Vagina (tissue), 2 donors: ENCODE data around the gene C1QTNF2. TPM values are rescaled to one million over a fixed set of nuclear protein-coding genes. Genes with fewer than 3 reads are reported as not detected.

ENCODE experiments used
- DNase-seq, 2 donors: peaks; one replicate each; pipeline ENCODE4 v3.0.0-alpha.2; 2017; ENCODE audit errors: extremely low spot score in 2 of 2
- H3K27ac ChIP-seq: fragments of 200-600 bp; sonication (generic); one replicate; pipeline ENCODE4 v1.5.1; 2019
- H3K27me3 ChIP-seq: fragments of 200-600 bp; sonication (generic); one replicate; pipeline ENCODE4 v1.5.1; 2019
- H3K36me3 ChIP-seq, 2 donors: fragments of 200-600 bp; sonication (generic); one replicate each; pipeline ENCODE4 v1.5.1; 2017 to 2019
- H3K4me1 ChIP-seq: fragments of 200-600 bp; sonication (generic); one replicate; pipeline ENCODE4 v1.5.1; 2019
- H3K4me3 ChIP-seq, 2 donors: fragments of 200-600 bp; sonication (generic); 1 replicate in 1 of 2; 2 replicates in 1 of 2; pipeline ENCODE4 v1.5.1; 2016 to 2019
- H3K9me3 ChIP-seq: fragments of 200-600 bp; sonication (generic); one replicate; pipeline ENCODE4 v1.5.1; 2019
- POLR2A ChIP-seq, 2 donors: fragments of 450-650 bp; IDR thresholded peaks; one replicate each; pipeline ENCODE4 v1.6.1; 2017; ENCODE audit warnings: antibody characterized with exemption in 2 of 2, mild to moderate bottlenecking in 2 of 2, moderate library complexity in 2 of 2
- POLR2AphosphoS5 ChIP-seq, 2 donors: sonication (generic); formaldehyde crosslinking; IDR thresholded peaks; one replicate each; pipeline ENCODE4 v1.9.0; 2017; ENCODE audit warnings: antibody characterized with exemption in 2 of 2, mild to moderate bottlenecking in 2 of 2, low read depth in 1 of 2; ENCODE audit not compliant: insufficient read depth in 1 of 2
- intact Hi-C: fragments of 100-400 bp; cut with DNase I; formaldehyde crosslinking; loops from one replicate; pipeline ENCODE4 v1.15.1; 2023
- total RNA-seq: library from RNA; depleted of rRNA; stranded (reverse); fragments of >200 nt; gene quantifications from one replicate; pipeline ENCODE4 v1.2.3, GENCODE V29; 2016
- TF ChIP-seq, protein P1 (sequence below), 3 experiments: fragments of 450-650 bp in 2 of 3; fragments of 200-600 bp in 1 of 3; sonication (generic) in 1 of 3; IDR thresholded peaks; one replicate each; pipeline ENCODE4 v1.5.1; 2017 to 2019; ENCODE audit warnings: antibody characterized with exemption in 3 of 3, mild to moderate bottlenecking in 2 of 3, moderate library complexity in 2 of 3

Gene C1QTNF2
- total RNA-seq, 1 donor from 2014 or later = 1.7 TPM

DNA sequence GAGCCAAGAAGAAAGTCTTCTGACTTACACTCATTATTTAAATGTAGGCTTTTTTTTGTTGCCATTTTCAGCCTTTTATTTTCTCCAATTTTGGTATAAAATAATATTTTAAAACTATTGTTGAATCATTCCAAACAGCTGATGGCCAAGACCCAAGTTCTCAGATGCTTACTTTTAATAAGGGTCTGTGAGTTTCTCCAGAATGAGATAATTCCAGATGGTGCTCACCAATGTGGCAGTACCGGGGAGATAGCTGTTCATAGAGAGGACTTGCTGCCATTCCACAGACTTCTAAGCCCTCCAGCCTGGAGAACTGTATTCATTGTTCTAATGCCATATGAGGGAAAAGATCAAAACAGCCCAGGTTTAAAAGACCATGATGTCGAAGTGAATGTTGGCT is 5.3 kb upstream of the C1QTNF2 start:
- no peaks in the 10 kb centered on the region for H3K36me3 ChIP-seq
- H3K4me1 ChIP-seq = peaks cover 5% of the 10 kb centered on the region
- intact Hi-C loops = no loop called here
- no peak overlapping the region for H3K27ac ChIP-seq
- H3K9me3 ChIP-seq = no peaks in the 10 kb centered on the region
- H3K27me3 ChIP-seq = no peaks in the 10 kb centered on the region
- DNase-seq = no peak
- H3K4me3 ChIP-seq = no peak overlapping the region
- TF ChIP-seq, protein P1, sequence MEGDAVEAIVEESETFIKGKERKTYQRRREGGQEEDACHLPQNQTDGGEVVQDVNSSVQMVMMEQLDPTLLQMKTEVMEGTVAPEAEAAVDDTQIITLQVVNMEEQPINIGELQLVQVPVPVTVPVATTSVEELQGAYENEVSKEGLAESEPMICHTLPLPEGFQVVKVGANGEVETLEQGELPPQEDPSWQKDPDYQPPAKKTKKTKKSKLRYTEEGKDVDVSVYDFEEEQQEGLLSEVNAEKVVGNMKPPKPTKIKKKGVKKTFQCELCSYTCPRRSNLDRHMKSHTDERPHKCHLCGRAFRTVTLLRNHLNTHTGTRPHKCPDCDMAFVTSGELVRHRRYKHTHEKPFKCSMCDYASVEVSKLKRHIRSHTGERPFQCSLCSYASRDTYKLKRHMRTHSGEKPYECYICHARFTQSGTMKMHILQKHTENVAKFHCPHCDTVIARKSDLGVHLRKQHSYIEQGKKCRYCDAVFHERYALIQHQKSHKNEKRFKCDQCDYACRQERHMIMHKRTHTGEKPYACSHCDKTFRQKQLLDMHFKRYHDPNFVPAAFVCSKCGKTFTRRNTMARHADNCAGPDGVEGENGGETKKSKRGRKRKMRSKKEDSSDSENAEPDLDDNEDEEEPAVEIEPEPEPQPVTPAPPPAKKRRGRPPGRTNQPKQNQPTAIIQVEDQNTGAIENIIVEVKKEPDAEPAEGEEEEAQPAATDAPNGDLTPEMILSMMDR (IDR thresholded peaks at IDR 0.05) = no peak
- TF ChIP-seq POLR2A (IDR thresholded peaks at IDR 0.05) (no peak), POLR2AphosphoS5 (IDR thresholded peaks at IDR 0.05; ENCODE audit: insufficient read depth in 1 of 2, low read depth in 1 of 2) (no peak)

GRCh38 chr5:160375166-160375565 is 4.7 kb upstream of the C1QTNF2 start:
- Histone ChIP-seq H3K4me3 (no peak overlapping the region), H3K27me3 (no peaks in the 10 kb centered on the region), H3K36me3 (no peaks in the 10 kb centered on the region), H3K9me3 (no peaks in the 10 kb centered on the region), H3K27ac (no peak overlapping the region), H3K4me1 (peaks cover 11% of the 10 kb centered on the region)
- DNase-seq = no peak
- TF ChIP-seq, protein P1 (IDR thresholded peaks at IDR 0.05) = no peak
- no peak for TF ChIP-seq POLR2A (IDR thresholded peaks at IDR 0.05)
- intact Hi-C loops = no loop called here

- H3K4me3 ChIP-seq = no peak overlapping the region
- intact Hi-C loops = no loop called here
- no peaks in the 10 kb centered on the region for H3K36me3 ChIP-seq
- H3K4me1 ChIP-seq = peaks cover 13% of the 10 kb centered on the region
- DNase-seq = no peak
- no peaks in the 10 kb centered on the region for H3K9me3 ChIP-seq
- no peaks in the 10 kb centered on the region for H3K27me3 ChIP-seq
- TF ChIP-seq, protein P1 (IDR thresholded peaks at IDR 0.05) = no peak
- TF ChIP-seq POLR2AphosphoS5 (IDR thresholded peaks at IDR 0.05; ENCODE audit: insufficient read depth in 1 of 2, low read depth in 1 of 2) (no peak), POLR2A (IDR thresholded peaks at IDR 0.05) (no peak)
- no peak overlapping the region for H3K27ac ChIP-seq
Observed at GRCh38 chr5:160371294-160371693, 868 bp upstream of the C1QTNF2 start.

DNA sequence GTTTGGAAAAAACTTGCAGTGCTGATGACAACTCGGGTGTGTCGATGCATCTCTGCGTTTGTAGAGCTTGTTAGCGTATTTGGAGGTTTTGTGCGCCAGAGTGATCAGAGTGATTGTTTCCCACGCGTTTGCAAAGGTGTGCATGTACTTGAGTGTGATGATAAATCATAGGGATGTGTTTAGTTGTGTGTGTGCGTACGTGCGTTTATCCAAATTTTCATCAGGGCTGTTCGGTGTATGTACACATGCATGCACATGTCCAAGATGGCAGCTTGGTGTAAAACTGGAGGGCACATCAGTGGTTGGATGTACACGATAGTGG is 248 bp upstream of the C1QTNF2 start:
- H3K36me3 ChIP-seq = no peaks in the 10 kb centered on the region
- no peaks in the 10 kb centered on the region for H3K9me3 ChIP-seq
- DNase-seq = no peak
- peaks cover 13% of the 10 kb centered on the region for H3K4me1 ChIP-seq
- peak overlapping the region; percentile 57 to 84 for H3K4me3 ChIP-seq
- no peak for TF ChIP-seq POLR2A (IDR thresholded peaks at IDR 0.05)
- TF ChIP-seq POLR2AphosphoS5 (IDR thresholded peaks at IDR 0.05; ENCODE audit: insufficient read depth in 1 of 2, low read depth in 1 of 2) = no peak
- no peaks in the 10 kb centered on the region for H3K27me3 ChIP-seq
- intact Hi-C loops = no loop called here
- H3K27ac ChIP-seq = no peak overlapping the region

DNA sequence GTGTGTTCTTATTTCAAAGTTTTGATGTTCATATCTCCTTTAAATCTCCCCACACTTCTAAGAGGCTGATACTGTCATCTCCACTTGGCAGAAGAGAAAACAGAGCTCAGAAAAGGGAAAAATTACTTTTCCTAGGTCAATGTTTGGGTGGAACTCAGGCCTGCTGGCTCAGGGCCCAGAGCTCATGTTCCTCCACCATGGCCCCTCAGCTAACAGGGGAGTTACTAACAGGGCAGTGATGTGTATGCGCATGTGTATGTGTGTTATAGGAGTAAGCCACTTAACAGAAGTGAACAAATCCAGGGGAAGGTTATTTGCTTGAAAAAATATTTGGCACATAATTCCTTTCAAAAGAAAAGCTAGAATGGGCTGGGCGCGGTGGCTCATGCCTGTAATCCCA is 2.5 kb downstream of the C1QTNF2 start:
- Histone ChIP-seq H3K4me3 (no peak overlapping the region), H3K27me3 (no peaks in the 10 kb centered on the region), H3K36me3 (no peaks in the 10 kb centered on the region), H3K27ac (no peak overlapping the region), H3K4me1 (peaks cover 13% of the 10 kb centered on the region), H3K9me3 (no peaks in the 10 kb centered on the region)
- DNase-seq = no peak
- intact Hi-C loops = no loop called here
- no peak for TF ChIP-seq POLR2A (IDR thresholded peaks at IDR 0.05)
- no peak for TF ChIP-seq POLR2AphosphoS5 (IDR thresholded peaks at IDR 0.05; ENCODE audit: insufficient read depth in 1 of 2, low read depth in 1 of 2)
- TF ChIP-seq, protein P1 (IDR thresholded peaks at IDR 0.05) = no peak

DNA sequence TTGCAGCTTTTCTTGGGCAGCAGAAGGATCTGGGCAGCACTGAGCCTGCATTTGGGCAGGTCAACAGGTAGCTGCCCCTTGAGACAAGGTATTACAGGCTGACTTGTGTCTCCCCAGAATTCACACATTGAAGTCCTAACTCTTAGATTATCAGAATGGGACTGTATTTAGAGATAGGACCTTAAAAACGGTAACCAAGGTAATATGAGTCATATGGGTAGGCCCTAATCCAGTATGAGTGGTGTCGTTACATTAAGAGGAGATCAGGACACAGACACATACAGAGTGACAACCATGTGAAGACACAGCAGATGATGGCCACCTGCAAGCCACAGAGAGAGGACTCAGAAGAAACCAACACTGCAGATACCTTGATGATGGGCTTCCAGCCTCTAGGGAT is 3.2 kb downstream of the C1QTNF2 start:
- no peak for TF ChIP-seq POLR2AphosphoS5 (IDR thresholded peaks at IDR 0.05; ENCODE audit: insufficient read depth in 1 of 2, low read depth in 1 of 2)
- TF ChIP-seq POLR2A (IDR thresholded peaks at IDR 0.05) = no peak
- TF ChIP-seq, protein P1 (IDR thresholded peaks at IDR 0.05) = no peak
- peaks cover 13% of the 10 kb centered on the region for H3K4me1 ChIP-seq
- no peaks in the 10 kb centered on the region for H3K36me3 ChIP-seq
- intact Hi-C loops = no loop called here
- H3K27me3 ChIP-seq = no peaks in the 10 kb centered on the region
- H3K9me3 ChIP-seq = no peaks in the 10 kb centered on the region
- no peak overlapping the region for H3K4me3 ChIP-seq
- H3K27ac ChIP-seq = no peak overlapping the region
- no peak for DNase-seq
